Ishikawa (cell line): ENCODE results near the gene ST3GAL3.

ENCODE experiments used
- CEBPB ChIP-seq: IDR thresholded peaks from 2 replicates; pipeline ENCODE4 v1.6.1; 2012
- CREB1 ChIP-seq: IDR thresholded peaks from 2 replicates; pipeline ENCODE4 v1.6.1; 2012; ENCODE audit warnings: low read depth
- EGR1 ChIP-seq: IDR thresholded peaks from 2 replicates; pipeline ENCODE4 v1.6.1; 2012
- EP300 ChIP-seq: IDR thresholded peaks from 2 replicates; pipeline ENCODE4 v1.6.1; 2012; ENCODE audit warnings: borderline replicate concordance
- FOXM1 ChIP-seq: IDR thresholded peaks from 2 replicates; pipeline ENCODE4 v1.6.1; 2012; ENCODE audit warnings: low read depth, borderline replicate concordance
- NFIC ChIP-seq: IDR thresholded peaks from 2 replicates; pipeline ENCODE4 v1.6.1; 2012
- RAD21 ChIP-seq: IDR thresholded peaks from 2 replicates; pipeline ENCODE4 v1.6.1; 2012; ENCODE audit warnings: low read depth
- REST ChIP-seq: IDR thresholded peaks from 2 replicates; pipeline ENCODE4 v1.6.1; 2012; ENCODE audit warnings: low read depth, mild to moderate bottlenecking
- TAF1 ChIP-seq: IDR thresholded peaks from 2 replicates; pipeline ENCODE4 v1.6.1; 2012; ENCODE audit warnings: low read depth, mild to moderate bottlenecking
- TCF12 ChIP-seq: IDR thresholded peaks from 2 replicates; pipeline ENCODE4 v1.6.1; 2012; ENCODE audit warnings: low read depth
- TEAD4 ChIP-seq: IDR thresholded peaks from 2 replicates; pipeline ENCODE4 v1.6.1; 2012
- USF1 ChIP-seq: IDR thresholded peaks from 2 replicates; pipeline ENCODE4 v1.6.1; 2012
- YY1 ChIP-seq: IDR thresholded peaks from 2 replicates; pipeline ENCODE4 v1.6.1; 2012; ENCODE audit warnings: low read depth
- ZBTB7A ChIP-seq: IDR thresholded peaks from 2 replicates; pipeline ENCODE4 v1.6.1; 2012; ENCODE audit warnings: low read depth
- TF ChIP-seq, protein P1 (sequence below): IDR thresholded peaks from 2 replicates; pipeline ENCODE4 v1.6.1; 2012

Gene ST3GAL3

GRCh38 chr1:43796111-43796581, 88.8 kb downstream of the ST3GAL3 start:
- TF ChIP-seq NFIC (peak; percentile 18; the same call in 1 of the 2 replicates), RAD21 (no peak)

DNA sequence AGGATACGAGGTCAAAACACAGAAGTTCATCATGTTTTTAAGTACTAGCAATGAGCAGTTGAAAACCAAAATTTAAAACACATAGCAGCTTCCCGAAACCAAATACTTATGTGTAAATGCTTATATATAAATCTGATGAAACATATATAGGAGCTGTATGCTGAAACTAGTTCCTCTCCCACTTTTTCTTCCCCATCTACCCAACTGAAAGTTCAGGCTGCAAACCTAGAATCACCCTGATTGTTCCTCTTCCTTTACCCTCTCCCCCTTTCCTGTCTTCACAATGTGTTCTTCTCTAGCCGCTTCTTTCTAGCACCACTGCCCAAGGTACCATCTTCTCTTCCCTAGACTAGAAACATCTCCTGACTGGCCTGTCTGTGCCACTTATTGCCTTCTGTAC, 90.6 kb downstream of the ST3GAL3 start:
- TF ChIP-seq RAD21 (no peak), EGR1 (no peak), CEBPB (no peak), EP300 (no peak), FOXM1 (no peak)
- TF ChIP-seq, protein P1, sequence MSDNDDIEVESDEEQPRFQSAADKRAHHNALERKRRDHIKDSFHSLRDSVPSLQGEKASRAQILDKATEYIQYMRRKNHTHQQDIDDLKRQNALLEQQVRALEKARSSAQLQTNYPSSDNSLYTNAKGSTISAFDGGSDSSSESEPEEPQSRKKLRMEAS = no peak

DNA sequence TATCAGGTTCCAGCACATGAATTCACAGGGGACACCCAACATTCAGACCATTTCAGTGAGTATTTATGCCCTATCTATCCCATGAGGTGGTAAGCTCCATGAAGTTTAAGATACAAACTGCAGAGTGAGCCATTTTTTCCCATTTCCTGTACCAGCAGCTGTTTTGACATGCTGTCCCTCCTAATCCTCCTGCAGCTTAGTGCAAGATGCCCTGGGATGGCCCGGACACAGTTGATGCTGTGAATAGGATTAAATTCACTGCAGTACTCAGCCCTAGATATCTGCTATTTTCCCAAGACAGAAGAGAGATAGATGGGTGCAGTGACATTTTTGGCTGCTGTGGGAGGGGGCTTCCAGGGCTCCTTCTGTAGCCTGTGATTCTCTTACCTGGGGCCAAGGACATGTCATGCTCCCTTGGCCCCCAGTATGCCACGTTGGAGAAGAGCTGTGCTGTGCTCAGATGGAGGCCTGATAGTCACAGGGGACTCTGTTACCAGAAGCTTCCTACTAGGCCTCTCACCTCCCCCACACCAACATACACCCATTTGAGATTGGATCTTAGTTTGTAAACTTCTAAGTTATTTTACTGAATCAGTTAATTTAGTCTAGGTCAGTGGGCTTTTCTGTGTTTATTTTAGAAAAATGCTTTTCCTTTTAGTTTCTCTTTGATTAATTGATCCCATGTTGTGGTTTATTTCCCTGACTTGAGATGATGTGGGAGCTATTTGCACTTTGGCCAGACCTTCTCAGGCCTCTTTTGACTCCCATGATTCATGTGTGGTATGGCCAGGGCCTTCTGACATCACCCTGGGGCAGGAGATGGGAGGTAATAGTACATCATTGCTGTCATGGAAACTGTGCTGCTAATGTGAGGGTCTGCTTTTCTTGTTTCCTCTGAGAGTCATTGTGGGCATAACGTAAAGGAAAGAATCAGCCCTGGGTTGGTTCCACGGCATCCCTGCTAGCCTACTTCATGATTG, 92.6 kb downstream of the ST3GAL3 start:
- TF ChIP-seq REST = no peak
- TF ChIP-seq EGR1 = no peak
- TF ChIP-seq CEBPB = no peak
- TF ChIP-seq NFIC = no peak
- no peak for TF ChIP-seq RAD21
- TF ChIP-seq ZBTB7A = no peak
- no peak for TF ChIP-seq FOXM1
- no peak for TF ChIP-seq TAF1
- TF ChIP-seq EP300 = no peak
- TF ChIP-seq CREB1 = no peak
- TF ChIP-seq TEAD4 = no peak
- TF ChIP-seq, protein P1 = no peak
- TF ChIP-seq TCF12 = no peak
- no peak for TF ChIP-seq YY1
- TF ChIP-seq USF1 = no peak

- TF ChIP-seq FOXM1 = no peak
- TF ChIP-seq TEAD4 = no peak
- no peak for TF ChIP-seq CEBPB
- no peak for TF ChIP-seq TCF12
- TF ChIP-seq RAD21 = no peak
- TF ChIP-seq USF1 = no peak
- TF ChIP-seq CREB1 = no peak
- TF ChIP-seq EGR1 = no peak
Measured at GRCh38 chr1:43800771-43801170, 93.4 kb downstream of the ST3GAL3 start.

- TF ChIP-seq USF1 (no peak), NFIC (no peak), TAF1 (no peak), EP300 (no peak), FOXM1 (no peak), CEBPB (no peak), TEAD4 (no peak), YY1 (no peak), ZBTB7A (no peak), TCF12 (no peak), CREB1 (no peak), RAD21 (no peak), REST (no peak), EGR1 (no peak)
- TF ChIP-seq, protein P1 = no peak
Measured at GRCh38 chr1:43801203-43801602, 93.9 kb downstream of the ST3GAL3 start.
